Mesenchymal stem cell (in vitro differentiated cells and primary cell): Measurements from ENCODE around the gene SPPL3.

Experiments
- DNase-seq: peaks from one replicate; pipeline ENCODE4 v3.0.0-alpha.2; 2013
- H2AFZ ChIP-seq: one replicate; pipeline ENCODE4 v1.6.1; 2013; ENCODE audit warnings: low read depth, mild to moderate bottlenecking, control low read depth, inconsistent platforms, low read length, moderate library complexity
- H2AK5ac ChIP-seq: 2 replicates; pipeline ENCODE4 v1.6.1; 2013; ENCODE audit warnings: low read length, moderate library complexity, mild to moderate bottlenecking, inconsistent platforms; ENCODE audit not compliant: severe bottlenecking
- H2BK120ac ChIP-seq: one replicate; pipeline ENCODE4 v1.6.1; 2013; ENCODE audit warnings: low read depth, mild to moderate bottlenecking, inconsistent platforms, low read length, moderate library complexity
- H2BK12ac ChIP-seq, 2 experiments: one replicate each; pipeline ENCODE4 v1.6.1; 2013; ENCODE audit warnings: inconsistent platforms in 2 of 2, low read length in 2 of 2, mild to moderate bottlenecking in 2 of 2, moderate library complexity in 2 of 2, control low read depth in 1 of 2
- H2BK15ac ChIP-seq: one replicate; pipeline ENCODE4 v1.6.1; 2013; ENCODE audit warnings: mild to moderate bottlenecking, low read depth, inconsistent platforms; ENCODE audit not compliant: poor library complexity, severe bottlenecking
- H2BK5ac ChIP-seq: 2 replicates; pipeline ENCODE4 v1.6.1; 2013; ENCODE audit warnings: low read depth, mild to moderate bottlenecking, low read length, control low read depth, inconsistent platforms; ENCODE audit not compliant: poor library complexity, severe bottlenecking
- H3K14ac ChIP-seq, 2 experiments: one replicate each; pipeline ENCODE4 v1.6.1; 2013; ENCODE audit warnings: inconsistent platforms in 2 of 2, low read length in 2 of 2, control low read depth in 1 of 2, mild to moderate bottlenecking in 1 of 2, moderate library complexity in 1 of 2
- H3K18ac ChIP-seq, 2 experiments: one replicate each; pipeline ENCODE4 v1.6.1; 2013; ENCODE audit warnings: inconsistent platforms in 2 of 2, low read length in 2 of 2, control low read depth in 1 of 2, low read depth in 1 of 2, mild to moderate bottlenecking in 1 of 2
- H3K23ac ChIP-seq, 2 experiments: one replicate each; pipeline ENCODE4 v1.6.1; 2013; ENCODE audit warnings: inconsistent platforms in 2 of 2, low read length in 2 of 2, mild to moderate bottlenecking in 2 of 2, moderate library complexity in 2 of 2, control low read depth in 1 of 2
- H3K27ac ChIP-seq: 2 replicates; pipeline ENCODE4 v1.5.1; 2013; ENCODE audit warnings: mild to moderate bottlenecking, moderate library complexity, low read length, control low read depth, inconsistent platforms; ENCODE audit not compliant: poor library complexity, severe bottlenecking
- H3K27me3 ChIP-seq, 2 experiments: 2 replicates each; pipeline versions ENCODE4 v1.6.1 to v1.7.0; 2013; ENCODE audit warnings: low read length in 2 of 2, mild to moderate bottlenecking in 2 of 2, moderate library complexity in 2 of 2, control low read depth in 1 of 2, inconsistent platforms in 1 of 2; ENCODE audit not compliant: control insufficient read depth in 1 of 2, insufficient read depth in 1 of 2
- H3K36me3 ChIP-seq, 2 experiments: 2 replicates each; pipeline versions ENCODE4 v1.6.1 to v1.7.0; 2013; ENCODE audit warnings: low read length in 2 of 2, control low read depth in 1 of 2, inconsistent platforms in 1 of 2, low read depth in 1 of 2, mild to moderate bottlenecking in 1 of 2; ENCODE audit not compliant: insufficient read depth in 2 of 2, control insufficient read depth in 1 of 2
- H3K4ac ChIP-seq, 2 experiments: one replicate each; pipeline ENCODE4 v1.6.1; 2013; ENCODE audit warnings: inconsistent platforms in 2 of 2, low read length in 2 of 2, mild to moderate bottlenecking in 2 of 2, moderate library complexity in 2 of 2, control low read depth in 1 of 2, low read depth in 1 of 2
- H3K4me1 ChIP-seq: 2 replicates; pipeline ENCODE4 v1.6.1; 2013; ENCODE audit warnings: low read depth, low read length, control low read depth; ENCODE audit not compliant: control insufficient read depth, insufficient read depth
- H3K4me2 ChIP-seq: 2 replicates; pipeline ENCODE4 v1.6.1; 2013; ENCODE audit warnings: low read length, mild to moderate bottlenecking, inconsistent platforms; ENCODE audit not compliant: poor library complexity, severe bottlenecking
- H3K4me3 ChIP-seq, 2 experiments: 2 replicates each; pipeline versions ENCODE4 v1.5.1 to v1.7.0; 2013; ENCODE audit warnings: low read length in 2 of 2, mild to moderate bottlenecking in 2 of 2, control low read depth in 1 of 2, low read depth in 1 of 2; ENCODE audit not compliant: insufficient read depth in 1 of 2
- H3K79me1 ChIP-seq: replicated peaks from 2 replicates; pipeline ENCODE4 v1.6.1; 2013; ENCODE audit warnings: mild to moderate bottlenecking, control low read depth, low read length, inconsistent platforms; ENCODE audit not compliant: poor library complexity, severe bottlenecking
- H3K9ac ChIP-seq: 2 replicates; pipeline ENCODE4 v1.7.0; 2013; ENCODE audit warnings: mild to moderate bottlenecking, low read length, moderate library complexity
- H3K9me3 ChIP-seq: 2 replicates; pipeline ENCODE4 v1.7.0; 2013; ENCODE audit warnings: mild to moderate bottlenecking, low read length; ENCODE audit not compliant: control insufficient read depth
- H4K8ac ChIP-seq: one replicate; pipeline ENCODE4 v1.6.1; 2013; ENCODE audit warnings: inconsistent platforms, mild to moderate bottlenecking, low read length, moderate library complexity
- H4K91ac ChIP-seq: one replicate; pipeline ENCODE4 v1.6.1; 2013; ENCODE audit warnings: mild to moderate bottlenecking, low read length, inconsistent platforms
- WGBS: methylation state at CpG from one replicate; pipeline ENCODE4 v1.1.7; 2013; ENCODE audit warnings: mixed read lengths; 5-methylcytosine and 5-hydroxymethylcytosine counted together

SPPL3 gene

GRCh38 chr12:120754792-120755191, 149.4 kb downstream of the SPPL3 start:
- Histone ChIP-seq H3K4ac (no peak overlapping the region), H2AK5ac (no peak overlapping the region), H2BK120ac (no peak overlapping the region), H3K4me3 (no peak overlapping the region), H2AFZ (no peak overlapping the region), H2BK5ac (no peak overlapping the region), H3K27me3 (no peaks in the 10 kb centered on the region), H4K91ac (no peak overlapping the region), H3K36me3 (peaks cover 7% of the 10 kb centered on the region in 2 experiments), H3K27ac (no peak overlapping the region), H3K14ac (no peak overlapping the region), H2BK12ac (no peak overlapping the region), H3K9ac (no peak overlapping the region), H3K4me1 (peaks cover 3% of the 10 kb centered on the region), H3K4me2 (no peak overlapping the region), H3K9me3 (peaks cover 6% of the 10 kb centered on the region), H4K8ac (no peak overlapping the region), H2BK15ac (no peak overlapping the region), H3K18ac (no peak overlapping the region), H3K23ac (no peak overlapping the region), H3K79me1 (no peaks in the 10 kb centered on the region)
- no peak for DNase-seq

GRCh38 chr12:120751389-120751788, 152.8 kb downstream of the SPPL3 start:
- no peak overlapping the region for H2BK5ac ChIP-seq
- H3K79me1 ChIP-seq, result no peaks in the 10 kb centered on the region
- WGBS, result 94% methylated on average over 9 of the region's 9 CpGs
- H3K9ac ChIP-seq, result no peak overlapping the region
- no peak overlapping the region for H3K18ac ChIP-seq
- no peak overlapping the region for H2BK12ac ChIP-seq
- H3K27ac ChIP-seq, result no peak overlapping the region
- no peak overlapping the region for H3K23ac ChIP-seq
- DNase-seq, result no peak
- no peak overlapping the region for H4K91ac ChIP-seq
- no peak overlapping the region for H2AK5ac ChIP-seq
- H3K9me3 ChIP-seq, result peaks cover 6% of the 10 kb centered on the region
- H2BK120ac ChIP-seq, result no peak overlapping the region
- H3K14ac ChIP-seq, result no peak overlapping the region
- no peak overlapping the region for H4K8ac ChIP-seq
- no peak overlapping the region for H2BK15ac ChIP-seq
- no peaks in the 10 kb centered on the region for H3K4me1 ChIP-seq
- no peak overlapping the region for H2AFZ ChIP-seq
- no peak overlapping the region for H3K4me3 ChIP-seq
- H3K27me3 ChIP-seq, result no peaks in the 10 kb centered on the region
- no peaks in the 10 kb centered on the region for H3K36me3 ChIP-seq
- no peak overlapping the region for H3K4ac ChIP-seq
- H3K4me2 ChIP-seq, result no peak overlapping the region

GRCh38 chr12:120750806-120751205, 153.4 kb downstream of the SPPL3 start:
- Histone ChIP-seq H3K4me3 (no peak overlapping the region), H4K8ac (no peak overlapping the region), H3K27me3 (no peaks in the 10 kb centered on the region), H3K18ac (no peak overlapping the region), H4K91ac (no peak overlapping the region), H3K27ac (no peak overlapping the region), H2BK15ac (no peak overlapping the region), H3K9me3 (peaks cover 6% of the 10 kb centered on the region), H3K79me1 (no peaks in the 10 kb centered on the region), H3K14ac (no peak overlapping the region), H3K23ac (no peak overlapping the region), H3K4ac (no peak overlapping the region), H3K4me1 (no peaks in the 10 kb centered on the region), H2AFZ (no peak overlapping the region), H3K9ac (no peak overlapping the region), H3K4me2 (no peak overlapping the region), H3K36me3 (no peaks in the 10 kb centered on the region), H2BK5ac (no peak overlapping the region), H2BK12ac (no peak overlapping the region), H2AK5ac (no peak overlapping the region), H2BK120ac (no peak overlapping the region)
- WGBS, result 100% methylated on average over 5 of the region's 5 CpGs
- DNase-seq, result no peak

- no peak overlapping the region for H2BK5ac ChIP-seq
- no peak overlapping the region for H2BK15ac ChIP-seq
- no peak overlapping the region for H3K23ac ChIP-seq
- H2AK5ac ChIP-seq, result no peak overlapping the region
- no peaks in the 10 kb centered on the region for H3K36me3 ChIP-seq
- no peaks in the 10 kb centered on the region for H3K27me3 ChIP-seq
- H4K8ac ChIP-seq, result no peak overlapping the region
- H3K9me3 ChIP-seq, result no peaks in the 10 kb centered on the region
- no peak overlapping the region for H2BK120ac ChIP-seq
- no peaks in the 10 kb centered on the region for H3K79me1 ChIP-seq
- H3K4me1 ChIP-seq, result no peaks in the 10 kb centered on the region
- H3K4me3 ChIP-seq, result no peak overlapping the region
- no peak overlapping the region for H4K91ac ChIP-seq
- H3K14ac ChIP-seq, result no peak overlapping the region
- no peak overlapping the region for H3K4ac ChIP-seq
- no peak overlapping the region for H3K18ac ChIP-seq
- DNase-seq, result no peak
- H3K9ac ChIP-seq, result no peak overlapping the region
- H3K4me2 ChIP-seq, result no peak overlapping the region
- H2AFZ ChIP-seq, result no peak overlapping the region
- WGBS, result 56% methylated on average over 4 of the region's 5 CpGs
- no peak overlapping the region for H2BK12ac ChIP-seq
- H3K27ac ChIP-seq, result no peak overlapping the region
Observed at GRCh38 chr12:120749256-120749655, 154.9 kb downstream of the SPPL3 start.
